SKM-1 treated with dmso at 0.1 percent for 144 hours (cell line): ENCODE results near the gene NELFE.
"Not testable (repeated sequence)": the region's sequence is repeated elsewhere in the genome, so short reads cannot be mapped to it uniquely, and the experiment has no call there.

ENCODE experiments used
- DNase-seq: peaks from one replicate; lab custom pipeline; 2025; ENCODE audit not compliant: unreplicated experiment; lab: John Stamatoyannopoulos, UW

NELFE gene

DNA sequence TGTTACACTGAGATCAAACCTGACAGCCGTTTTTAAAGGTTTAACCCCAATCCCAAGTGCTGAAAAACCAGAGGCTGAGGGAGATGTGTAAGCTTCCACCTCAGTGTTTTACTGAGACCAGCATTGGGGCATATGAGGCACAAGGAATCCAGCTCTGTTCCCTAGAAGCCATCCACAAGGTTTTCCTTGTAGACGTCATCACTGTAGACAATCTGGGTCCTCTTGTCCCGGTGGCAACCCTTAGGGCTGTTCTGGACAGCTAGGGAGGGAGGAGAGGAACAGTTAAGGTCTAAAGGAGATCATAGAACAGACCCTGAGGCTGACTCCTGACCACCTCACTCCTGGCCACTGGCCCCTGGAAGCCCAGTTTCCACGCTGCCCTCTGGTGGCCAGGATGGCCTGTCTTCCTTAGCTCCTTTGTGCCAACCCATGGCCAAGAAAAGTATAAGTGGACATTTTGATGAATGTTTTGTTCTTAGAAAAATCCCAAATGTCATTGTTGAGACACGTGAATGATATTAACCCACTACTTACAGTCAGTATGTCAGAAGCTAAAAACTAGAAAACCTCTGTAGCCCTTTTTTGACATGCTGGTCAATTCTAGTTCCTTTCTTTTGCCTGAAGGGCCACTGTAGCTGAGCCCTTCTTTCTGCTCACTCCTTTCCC is 6.5 kb downstream of the NELFE start:
- DNase-seq = no peak

DNA sequence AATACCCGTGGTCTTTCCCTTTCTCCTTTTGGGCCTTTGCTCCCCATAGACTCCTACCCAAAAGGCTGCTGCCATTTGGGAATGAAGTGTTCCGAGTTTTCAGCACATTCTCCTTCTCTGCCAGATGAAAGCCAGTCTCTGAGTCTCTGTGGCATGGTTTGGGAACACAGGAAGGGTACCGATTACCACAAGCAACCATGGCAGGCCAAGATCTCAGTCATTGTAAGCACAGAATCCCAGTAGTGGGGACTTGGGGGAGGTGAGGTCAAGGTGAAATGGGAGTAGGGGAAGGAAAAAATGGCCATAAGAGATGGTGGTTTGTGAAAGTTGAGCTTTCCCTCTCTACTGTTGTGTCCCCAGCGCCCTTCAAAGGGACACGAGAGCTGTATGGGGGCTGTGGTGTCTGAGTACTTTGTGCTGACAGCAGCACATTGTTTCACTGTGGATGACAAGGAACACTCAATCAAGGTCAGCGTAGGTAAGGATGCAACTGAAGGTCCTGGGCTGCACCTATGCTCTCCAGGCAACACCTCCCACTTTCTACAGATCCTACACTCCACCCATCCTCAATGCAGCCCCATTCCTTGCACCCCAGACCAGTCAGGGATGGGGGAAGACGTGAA is 8.7 kb downstream of the NELFE start:
- no peak for DNase-seq

DNA sequence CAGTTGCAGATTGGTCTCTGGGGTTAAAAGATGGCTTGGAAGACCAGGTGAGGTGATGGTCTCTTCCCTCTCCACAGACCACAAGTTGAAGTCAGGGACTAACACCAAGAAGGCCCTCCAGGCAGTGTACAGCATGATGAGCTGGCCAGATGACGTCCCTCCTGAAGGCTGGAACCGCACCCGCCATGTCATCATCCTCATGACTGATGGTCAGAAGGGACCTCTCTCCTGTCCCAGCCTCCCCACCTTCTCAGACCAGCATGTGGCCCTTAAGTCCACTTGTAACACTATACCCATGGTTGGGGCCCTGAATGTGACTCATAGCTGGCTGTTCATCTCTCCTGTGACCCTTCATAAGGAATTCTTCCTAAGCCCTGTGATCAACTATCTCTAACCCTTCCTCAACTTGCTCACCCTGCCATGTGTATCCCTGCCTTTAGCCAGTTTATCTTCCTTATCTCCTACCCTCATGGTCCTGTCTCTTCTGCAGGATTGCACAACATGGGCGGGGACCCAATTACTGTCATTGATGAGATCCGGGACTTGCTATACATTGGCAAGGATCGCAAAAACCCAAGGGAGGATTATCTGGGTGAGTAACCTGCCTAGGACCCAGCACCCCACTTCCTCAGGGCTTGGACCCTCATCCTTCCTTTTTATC is 9.9 kb downstream of the NELFE start:
- no peak for DNase-seq

DNA sequence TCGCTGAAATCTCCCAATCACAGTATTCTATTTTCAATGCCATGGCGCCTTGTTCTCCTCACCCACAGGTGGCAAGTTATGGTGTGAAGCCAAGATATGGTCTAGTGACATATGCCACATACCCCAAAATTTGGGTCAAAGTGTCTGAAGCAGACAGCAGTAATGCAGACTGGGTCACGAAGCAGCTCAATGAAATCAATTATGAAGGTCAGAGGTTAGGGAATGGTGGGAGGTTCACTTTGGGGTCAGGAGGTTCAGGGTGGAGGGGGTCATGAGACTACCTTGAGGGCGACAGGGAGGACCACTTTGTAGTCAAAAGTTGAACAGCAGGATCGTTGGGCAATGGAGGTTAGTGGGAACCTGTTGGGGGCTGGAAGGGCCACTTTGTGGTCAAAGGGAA is 10.5 kb downstream of the NELFE start:
- no peak for DNase-seq

DNA sequence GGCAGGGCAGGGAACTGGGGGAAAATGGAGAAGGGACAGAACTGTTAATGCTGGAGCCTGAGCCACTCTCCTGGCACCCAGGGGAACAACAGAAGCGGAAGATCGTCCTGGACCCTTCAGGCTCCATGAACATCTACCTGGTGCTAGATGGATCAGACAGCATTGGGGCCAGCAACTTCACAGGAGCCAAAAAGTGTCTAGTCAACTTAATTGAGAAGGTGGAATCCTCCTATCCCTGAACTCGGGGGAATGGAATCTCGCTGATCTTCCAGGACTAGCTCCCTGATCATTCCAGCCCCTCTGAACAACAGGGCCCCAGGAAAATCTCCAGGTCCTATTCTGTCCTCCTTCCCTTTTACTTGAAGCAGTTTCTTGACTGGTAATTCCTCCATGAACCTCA is 10.9 kb downstream of the NELFE start:
- no peak for DNase-seq

DNA sequence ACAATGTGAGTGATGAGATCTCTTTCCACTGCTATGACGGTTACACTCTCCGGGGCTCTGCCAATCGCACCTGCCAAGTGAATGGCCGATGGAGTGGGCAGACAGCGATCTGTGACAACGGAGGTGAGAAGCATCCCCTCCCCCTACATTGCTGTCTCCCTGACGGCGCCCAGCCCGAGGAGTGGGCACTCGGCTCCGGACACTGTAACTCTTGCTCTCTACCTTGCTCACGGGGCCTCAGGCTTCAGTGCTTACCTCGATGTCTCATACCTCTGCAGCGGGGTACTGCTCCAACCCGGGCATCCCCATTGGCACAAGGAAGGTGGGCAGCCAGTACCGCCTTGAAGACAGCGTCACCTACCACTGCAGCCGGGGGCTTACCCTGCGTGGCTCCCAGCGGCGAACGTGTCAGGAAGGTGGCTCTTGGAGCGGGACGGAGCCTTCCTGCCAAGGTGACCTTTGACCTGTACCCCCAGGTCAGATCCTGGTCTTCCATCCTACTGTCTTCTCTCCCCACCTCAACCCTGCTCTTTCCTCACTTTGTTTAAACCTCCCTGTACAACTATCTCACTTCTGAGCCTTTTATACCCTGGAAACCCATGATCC is 11.6 kb downstream of the NELFE start:
- no peak for DNase-seq

DNA sequence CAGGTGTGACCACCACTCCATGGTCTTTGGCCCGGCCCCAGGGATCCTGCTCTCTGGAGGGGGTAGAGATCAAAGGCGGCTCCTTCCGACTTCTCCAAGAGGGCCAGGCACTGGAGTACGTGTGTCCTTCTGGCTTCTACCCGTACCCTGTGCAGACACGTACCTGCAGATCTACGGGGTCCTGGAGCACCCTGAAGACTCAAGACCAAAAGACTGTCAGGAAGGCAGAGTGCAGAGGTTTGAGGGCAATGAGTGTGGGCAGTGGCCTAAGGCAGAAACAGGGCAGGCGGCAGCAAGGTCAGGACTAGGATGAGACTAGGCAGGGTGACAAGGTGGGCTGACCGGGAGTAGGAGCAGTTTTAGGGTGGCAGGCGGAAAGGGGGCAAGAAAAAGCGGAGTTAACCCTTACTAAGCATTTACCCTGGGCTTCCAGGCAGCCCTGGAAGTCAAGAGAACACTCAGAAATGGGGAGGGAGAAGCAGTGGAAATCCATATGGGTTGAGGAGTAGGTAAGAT is 12.3 kb downstream of the NELFE start:
- DNase-seq = no peak

DNA sequence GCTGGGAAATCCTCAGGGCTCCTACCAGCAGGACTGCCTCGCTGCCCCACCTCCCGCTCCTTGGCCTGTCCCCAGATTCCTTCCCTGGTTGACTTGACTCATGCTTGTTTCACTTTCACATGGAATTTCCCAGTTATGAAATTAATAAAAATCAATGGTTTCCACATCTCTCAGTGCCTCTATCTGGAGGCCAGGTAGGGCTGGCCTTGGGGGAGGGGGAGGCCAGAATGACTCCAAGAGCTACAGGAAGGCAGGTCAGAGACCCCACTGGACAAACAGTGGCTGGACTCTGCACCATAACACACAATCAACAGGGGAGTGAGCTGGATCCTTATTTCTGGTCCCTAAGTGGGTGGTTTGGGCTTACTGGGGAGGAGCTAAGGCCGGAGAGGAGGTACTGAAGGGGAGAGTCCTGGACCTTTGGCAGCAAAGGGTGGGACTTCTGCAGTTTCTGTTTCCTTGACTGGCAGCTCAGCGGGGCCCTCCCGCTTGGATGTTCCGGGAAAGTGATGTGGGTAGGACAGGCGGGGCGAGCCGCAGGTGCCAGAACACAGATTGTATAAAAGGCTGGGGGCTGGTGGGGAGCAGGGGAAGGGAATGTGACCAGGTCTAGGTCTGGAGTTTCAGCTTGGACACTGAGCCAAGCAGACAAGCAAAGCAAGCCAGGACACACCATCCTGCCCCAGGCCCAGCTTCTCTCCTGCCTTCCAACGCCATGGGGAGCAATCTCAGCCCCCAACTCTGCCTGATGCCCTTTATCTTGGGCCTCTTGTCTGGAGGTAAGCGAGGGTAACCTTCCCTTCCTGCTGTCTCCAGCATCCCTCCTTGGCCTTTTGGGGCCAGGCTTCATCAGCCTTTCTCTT is 13.0 kb downstream of the NELFE start, which contains the start of gene CFB:
Gene CFB, plus strand, starts transcription at position 589 of the 863 bp plus-strand sequence. Its CDS starts 127 bp downstream, at position 716.
- no peak for DNase-seq

DNA sequence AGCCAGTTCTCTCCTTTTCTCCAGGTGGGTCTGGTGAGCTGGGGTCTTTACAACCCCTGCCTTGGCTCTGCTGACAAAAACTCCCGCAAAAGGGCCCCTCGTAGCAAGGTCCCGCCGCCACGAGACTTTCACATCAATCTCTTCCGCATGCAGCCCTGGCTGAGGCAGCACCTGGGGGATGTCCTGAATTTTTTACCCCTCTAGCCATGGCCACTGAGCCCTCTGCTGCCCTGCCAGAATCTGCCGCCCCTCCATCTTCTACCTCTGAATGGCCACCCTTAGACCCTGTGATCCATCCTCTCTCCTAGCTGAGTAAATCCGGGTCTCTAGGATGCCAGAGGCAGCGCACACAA is 13.6 kb downstream of the NELFE start:
- DNase-seq = no peak

DNA sequence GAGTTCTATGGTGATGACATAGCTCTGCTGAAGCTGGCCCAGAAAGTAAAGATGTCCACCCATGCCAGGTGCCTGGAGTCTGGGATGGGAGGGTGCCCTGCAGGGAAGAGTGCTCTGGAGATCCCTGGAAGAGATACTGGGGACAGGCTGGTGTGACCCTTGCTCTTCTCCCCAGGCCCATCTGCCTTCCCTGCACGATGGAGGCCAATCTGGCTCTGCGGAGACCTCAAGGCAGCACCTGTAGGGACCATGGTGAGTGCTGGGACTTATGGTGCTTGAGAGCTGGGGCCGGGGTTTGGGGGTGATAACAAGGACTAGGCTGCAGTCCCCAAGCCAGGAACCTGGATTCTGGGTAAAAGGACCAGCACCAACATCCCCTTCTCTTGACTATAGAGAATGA is 15.0 kb downstream of the NELFE start:
- DNase-seq = no peak

DNA sequence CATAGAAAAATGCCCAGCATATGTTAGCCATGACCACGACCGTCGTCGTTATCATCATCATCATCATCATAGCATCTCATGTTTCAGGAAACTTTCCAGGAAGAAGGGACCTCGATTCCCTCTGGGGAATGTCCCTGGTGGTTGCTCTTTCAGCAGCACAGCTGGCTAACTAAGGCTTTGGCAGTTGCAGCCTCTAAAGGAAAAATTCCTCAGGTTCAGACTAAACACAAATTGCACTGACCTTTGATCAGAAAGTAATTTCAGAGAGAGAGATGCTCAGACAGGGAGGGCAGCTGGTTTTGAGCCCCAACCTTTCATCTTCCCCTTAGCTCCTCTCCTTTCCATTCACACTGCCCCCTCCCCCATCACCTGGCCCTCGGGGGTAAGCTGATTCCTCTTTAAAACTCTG is 18.5 kb downstream of the NELFE start:
- DNase-seq = no peak

DNA sequence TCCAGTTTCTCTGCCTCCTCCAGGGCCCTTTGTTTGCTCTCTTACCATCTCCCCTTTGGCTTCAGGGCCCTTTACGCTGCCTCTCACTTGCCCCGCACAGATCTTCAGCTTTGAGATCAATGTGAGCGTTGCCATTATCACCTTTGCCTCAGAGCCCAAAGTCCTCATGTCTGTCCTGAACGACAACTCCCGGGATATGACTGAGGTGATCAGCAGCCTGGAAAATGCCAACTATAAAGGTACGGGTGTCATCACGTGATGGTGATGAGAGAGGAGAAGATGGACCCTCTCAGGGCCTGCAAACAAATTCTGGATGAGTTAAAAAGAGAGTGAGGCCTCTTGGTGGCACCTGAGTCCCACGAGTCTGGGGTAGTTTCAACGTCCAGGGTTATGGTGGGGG is 22.9 kb downstream of the NELFE start:
- DNase-seq = no peak

DNA sequence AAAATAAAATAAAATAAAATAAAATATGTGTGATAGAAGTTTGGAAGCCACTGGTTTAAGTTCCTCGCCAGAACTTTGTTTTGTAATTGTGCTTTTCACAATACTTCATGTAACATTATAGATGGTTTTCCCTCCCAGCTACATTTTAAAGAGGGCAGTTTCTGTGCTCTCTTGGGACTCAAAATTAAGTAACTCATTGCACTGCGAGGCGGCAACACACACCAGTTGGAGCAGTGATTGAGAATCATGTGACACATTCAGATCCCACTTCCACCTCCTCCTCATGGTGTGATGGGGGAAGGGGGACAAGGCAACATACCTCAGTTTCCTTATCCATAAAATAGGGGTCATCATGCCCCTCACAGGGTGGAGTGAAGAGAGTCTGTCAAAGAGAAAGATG is 23.8 kb downstream of the NELFE start:
- DNase-seq = no peak

DNA sequence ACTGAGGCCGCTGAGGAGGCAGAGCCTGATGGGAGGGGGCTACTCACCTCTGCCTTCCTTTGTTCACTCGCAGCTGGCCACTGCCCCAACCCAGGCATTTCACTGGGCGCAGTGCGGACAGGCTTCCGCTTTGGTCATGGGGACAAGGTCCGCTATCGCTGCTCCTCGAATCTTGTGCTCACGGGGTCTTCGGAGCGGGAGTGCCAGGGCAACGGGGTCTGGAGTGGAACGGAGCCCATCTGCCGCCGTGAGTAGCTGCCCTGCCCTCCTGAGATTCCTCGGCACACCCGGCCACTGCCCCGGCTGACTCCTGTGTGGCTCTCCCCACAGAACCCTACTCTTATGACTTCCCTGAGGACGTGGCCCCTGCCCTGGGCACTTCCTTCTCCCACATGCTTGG is 25.2 kb downstream of the NELFE start:
- DNase-seq = no peak

DNA sequence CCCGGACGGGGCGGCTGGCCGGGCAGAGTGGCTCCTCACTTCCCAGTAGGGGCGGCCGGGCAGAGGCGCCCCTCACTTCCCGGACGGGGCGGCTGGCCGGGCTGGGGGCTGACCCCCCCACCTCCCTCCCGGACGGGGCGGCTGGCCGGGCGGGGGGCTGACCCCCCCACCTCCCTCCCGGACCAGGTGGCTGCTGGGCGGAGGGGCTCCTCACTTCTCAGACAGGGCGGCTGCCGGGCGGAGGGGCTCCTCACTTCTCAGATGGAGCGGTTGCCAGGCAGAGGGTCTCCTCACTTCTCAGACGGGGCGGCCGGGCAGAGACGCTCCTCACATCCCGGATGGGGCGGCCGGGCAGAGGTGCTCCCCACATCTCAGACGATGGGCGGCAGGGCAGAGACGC is 26.6 kb downstream of the NELFE start:
- not testable (repeated sequence) for DNase-seq

DNA sequence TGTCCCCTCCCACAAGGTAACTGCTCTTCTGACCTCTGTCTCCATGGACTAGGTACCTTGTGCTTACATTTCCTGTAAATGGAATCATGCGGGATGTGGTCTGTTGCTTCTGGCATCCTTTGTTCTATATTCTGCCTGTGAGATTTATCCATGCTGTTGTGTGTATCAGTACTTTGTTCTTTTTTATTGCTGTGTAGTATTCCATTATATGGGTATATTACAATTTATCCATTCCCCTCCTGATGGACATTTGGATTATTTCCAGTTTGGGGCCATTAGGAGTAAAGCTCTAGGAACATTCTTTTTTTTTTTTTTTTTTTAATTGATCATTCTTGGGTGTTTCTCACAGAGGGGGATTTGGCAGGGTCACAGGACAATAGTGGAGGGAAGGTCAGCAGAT is 27.8 kb downstream of the NELFE start:
- no peak for DNase-seq

DNA sequence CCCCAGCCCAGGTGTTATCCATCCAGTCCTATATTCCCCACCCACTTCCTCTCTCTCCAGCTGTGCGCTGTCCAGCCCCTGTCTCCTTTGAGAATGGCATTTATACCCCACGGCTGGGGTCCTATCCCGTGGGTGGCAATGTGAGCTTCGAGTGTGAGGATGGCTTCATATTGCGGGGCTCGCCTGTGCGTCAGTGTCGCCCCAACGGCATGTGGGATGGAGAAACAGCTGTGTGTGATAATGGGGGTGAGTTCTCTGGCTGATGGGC is 30.2 kb downstream of the NELFE start:
- DNase-seq = no peak

DNA sequence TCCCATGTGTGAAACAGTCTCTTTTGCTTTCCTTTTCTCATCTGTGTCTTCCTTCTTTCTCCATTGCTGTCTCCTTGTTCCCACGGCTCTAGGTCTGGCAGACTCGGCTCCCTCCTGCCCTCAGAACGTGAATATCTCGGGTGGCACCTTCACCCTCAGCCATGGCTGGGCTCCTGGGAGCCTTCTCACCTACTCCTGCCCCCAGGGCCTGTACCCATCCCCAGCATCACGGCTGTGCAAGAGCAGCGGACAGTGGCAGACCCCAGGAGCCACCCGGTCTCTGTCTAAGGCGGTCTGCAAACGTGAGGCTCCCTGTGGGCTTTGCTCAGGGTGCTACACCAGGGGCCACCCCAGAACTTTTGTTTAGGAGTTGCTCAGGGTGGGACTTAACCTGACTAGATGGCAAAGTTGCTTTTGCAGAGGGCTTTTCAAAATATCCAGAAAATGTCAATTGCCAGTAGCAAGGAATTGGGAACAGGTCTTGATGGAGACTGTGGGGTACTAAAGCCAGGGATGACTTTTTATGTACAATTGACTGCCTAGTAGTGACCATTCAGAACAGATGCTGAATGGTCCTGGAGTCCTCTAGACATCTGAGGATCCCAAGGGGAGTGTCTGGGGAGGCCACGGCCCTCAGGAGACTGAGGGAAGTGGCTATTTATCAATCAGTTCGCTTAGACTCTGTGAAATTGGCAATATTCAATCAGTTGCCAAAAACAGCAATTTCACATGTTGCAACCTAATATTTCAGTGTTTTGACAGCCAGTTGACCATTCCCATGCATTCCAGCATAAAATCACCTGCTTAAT is 30.7 kb downstream of the NELFE start:
- DNase-seq = no peak

DNA sequence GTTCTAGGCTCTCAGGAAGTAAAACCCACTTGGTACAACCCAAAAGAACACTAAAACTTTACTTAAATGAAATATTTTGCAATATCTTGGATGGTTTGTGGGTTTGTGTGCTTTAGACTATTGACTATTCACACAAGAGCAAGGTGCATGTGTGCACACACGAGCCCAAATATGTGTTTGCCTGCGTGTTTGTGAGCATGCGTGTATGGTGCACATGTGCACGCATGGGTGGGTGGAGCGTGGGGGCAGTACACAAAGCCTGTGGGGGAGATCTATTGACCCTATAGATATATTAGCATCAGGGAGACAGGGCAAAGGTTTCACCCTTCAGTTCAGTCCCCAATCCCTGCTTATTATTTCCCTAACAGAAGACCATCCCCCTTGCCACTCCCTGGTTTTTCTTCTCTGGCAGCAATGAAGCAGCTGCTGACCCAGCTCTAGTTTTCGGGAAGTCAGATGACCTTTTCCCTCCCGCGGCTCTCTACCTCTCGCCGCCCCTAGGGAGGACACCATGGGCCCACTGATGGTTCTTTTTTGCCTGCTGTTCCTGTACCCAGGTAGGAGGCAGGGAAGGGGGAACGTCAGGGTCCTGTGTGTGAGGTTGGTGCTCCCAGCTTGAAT is 31.4 kb downstream of the NELFE start, which contains the start of gene C2:
Gene C2, plus strand, starts transcription at position 476 of the 621 bp plus-strand sequence. Its CDS starts 36 bp downstream, at position 512.
- DNase-seq = no peak

DNA sequence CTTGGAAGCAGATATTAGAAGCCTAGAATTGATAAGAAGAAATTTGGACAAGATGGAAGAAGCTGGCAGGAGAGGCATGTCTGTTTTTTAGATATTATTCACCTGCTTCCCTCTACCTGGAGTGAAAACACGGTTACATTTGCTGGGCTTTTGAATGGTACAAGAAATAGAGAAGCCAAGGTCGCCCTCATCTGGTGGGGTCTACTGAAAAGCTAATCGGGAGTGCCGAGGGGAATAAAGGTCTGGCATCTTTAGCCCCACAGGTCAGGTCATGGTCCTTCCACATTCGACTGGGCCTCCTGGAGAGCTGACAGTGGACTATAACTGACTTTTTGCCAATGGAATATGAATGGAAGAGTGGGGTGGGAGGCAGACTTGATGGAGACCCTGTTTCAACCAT is 35.8 kb downstream of the NELFE start:
- no peak for DNase-seq
